Effector CD4-positive, alpha-beta T cell (primary cell): ENCODE measurements around the gene FARSA.
A peak's percentile ranks its signal among the peaks of the same experiment; 100 is the strongest.
"Not testable (repeated sequence)": the region's sequence is repeated elsewhere in the genome, so short reads cannot be mapped to it uniquely, and the experiment has no call there.

ENCODE experiments used
- DNase-seq: peaks from one replicate; pipeline ENCODE4 v3.0.0-alpha.2; 2020

Gene FARSA

GRCh38 chr19:12937093-12937926 lies 3.8 kb upstream of the FARSA start:
- DNase-seq: no peak

DNA sequence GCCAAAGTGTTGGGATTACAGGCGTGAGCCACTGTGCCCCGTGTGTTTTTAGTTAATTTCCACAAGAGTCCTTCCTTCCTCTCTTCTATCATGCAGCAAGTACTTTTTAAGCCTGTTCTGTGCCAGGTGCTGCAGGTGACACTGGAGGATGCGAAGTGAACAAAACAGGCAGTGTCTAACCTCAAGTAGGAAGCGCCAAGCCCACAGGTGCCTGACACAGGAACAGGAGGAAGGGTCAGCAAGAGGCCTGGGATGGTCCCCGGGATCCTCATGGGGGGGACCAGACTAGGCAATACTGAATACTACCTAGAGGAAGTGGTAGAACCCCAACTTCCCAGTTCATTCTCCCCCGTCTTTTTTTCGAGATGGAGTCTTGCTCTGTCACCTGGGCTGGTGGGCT lies 3.1 kb upstream of the FARSA start:
- no peak for DNase-seq

DNA sequence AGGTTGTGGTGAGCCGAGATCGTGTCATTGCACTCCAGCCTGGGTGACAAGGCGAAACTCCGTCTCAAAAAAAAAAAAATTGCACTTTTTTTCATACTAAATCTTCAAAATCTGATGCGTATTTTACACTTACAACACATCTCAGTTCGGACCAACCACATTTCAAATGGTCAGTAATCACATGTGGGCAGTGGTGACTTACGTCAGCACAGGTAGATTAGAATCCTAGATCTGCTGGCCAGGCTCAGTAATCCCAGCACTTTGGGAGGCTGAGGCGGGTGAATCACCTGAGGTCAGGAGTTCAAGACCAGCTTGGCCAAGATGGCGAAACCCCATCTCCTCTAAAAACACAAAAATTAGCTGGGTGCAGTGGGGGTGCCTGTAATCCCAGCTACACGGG lies 1.6 kb upstream of the FARSA start:
- DNase-seq: no peak

DNA sequence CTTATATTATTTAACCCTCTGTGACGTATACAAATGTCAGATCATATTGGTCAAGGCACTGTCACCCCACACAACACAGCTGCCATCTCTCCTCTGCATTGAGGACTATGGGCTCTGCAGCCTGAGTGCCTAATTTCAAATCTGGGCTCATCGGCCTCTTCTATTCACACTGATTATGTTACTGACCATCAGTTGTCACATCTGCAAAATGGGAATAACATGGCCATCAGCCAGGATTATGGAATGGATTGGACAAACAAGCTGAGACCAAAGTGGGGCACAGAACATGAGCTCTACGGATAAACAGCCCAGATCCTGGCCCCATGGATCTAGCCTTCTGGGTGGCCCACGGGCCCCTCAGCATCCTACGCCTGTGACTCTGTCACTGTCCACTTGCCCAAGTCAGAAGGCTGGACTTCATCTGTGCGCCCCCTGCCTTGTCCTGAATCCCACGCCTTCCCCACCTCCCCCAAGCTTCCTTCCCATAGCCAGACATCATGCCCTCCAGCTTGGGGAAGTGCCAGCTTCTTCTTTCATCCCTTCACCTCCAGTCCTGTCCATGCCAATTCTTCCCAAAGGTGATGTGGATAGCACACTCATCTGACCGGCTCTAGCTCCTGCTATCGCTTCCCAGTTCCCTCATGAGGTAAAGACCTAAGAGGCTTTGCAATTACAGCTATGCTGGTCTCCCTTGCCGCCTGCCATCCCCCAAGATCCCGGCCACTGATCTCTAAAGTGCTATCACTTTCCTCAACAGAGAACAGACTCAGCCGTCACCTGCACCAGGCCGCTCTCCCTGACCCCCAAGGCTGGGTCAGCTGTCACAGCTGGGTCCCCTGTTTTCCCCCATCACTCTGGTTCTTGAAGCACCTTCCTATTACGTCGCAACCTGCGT lies 872 bp downstream of the FARSA start:
- no peak for DNase-seq

DNA sequence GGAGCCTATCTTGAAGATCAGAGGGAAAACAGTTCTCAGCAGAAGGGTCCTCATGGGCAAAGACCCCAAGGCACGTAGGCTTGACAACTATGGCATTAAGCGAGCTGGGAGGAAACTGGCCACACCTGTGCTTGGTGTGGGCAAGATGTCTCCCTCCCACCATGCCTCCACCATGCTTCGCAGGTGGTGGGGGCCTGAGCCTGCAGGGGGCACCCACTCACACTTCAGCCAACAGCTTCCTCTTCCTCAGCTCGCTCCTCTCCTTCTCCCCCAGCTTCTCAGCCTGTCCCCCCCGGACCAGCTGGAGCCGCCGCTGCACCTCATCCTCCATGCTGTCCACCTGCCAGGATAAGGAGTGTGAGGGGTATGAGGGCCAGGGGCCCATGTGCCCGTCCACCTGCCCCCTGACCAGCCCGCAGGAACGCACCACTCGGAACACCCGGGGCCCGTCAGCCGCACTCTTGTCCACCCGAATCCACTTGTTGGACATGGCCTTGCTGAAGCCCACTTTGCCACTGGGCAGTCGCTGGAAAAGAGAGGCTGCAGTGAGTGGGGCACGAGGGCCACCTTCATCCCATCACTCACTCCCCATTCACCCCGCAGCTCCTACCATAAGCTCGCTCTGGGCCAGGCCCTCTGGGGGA lies 3.4 kb downstream of the FARSA start:
- DNase-seq: no peak

GRCh38 chr19:12924621-12925310 lies 8.7 kb downstream of the FARSA start:
- DNase-seq: no peak

DNA sequence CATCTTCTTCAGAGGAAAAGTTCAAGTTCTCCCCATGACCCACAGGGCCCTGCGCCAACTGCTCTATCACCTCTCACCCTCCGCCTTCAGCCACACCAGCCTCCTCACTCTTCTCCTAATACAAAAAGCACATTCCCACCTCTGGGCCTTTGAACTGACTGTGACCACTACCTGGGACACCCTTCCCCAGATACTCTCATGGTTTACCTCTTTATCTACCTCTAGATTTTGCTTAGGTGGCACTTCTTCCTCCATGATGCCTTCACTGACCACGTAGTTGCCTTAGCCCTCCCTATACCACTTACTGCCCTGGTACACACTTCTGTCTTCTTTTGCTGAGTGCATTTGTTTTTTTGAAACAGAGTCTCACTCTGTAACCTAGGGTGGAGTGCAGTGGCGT lies 10.6 kb downstream of the FARSA start:
- DNase-seq: no peak

GRCh38 chr19:12921047-12921446 lies 12.5 kb downstream of the FARSA start:
- DNase-seq: no peak

GRCh38 chr19:12918253-12918652 lies 15.3 kb downstream of the FARSA start:
- DNase-seq: no peak

- not testable (repeated sequence) for DNase-seq
Measured at GRCh38 chr19:12915860-12916259, 17.7 kb downstream of the FARSA start.

DNA sequence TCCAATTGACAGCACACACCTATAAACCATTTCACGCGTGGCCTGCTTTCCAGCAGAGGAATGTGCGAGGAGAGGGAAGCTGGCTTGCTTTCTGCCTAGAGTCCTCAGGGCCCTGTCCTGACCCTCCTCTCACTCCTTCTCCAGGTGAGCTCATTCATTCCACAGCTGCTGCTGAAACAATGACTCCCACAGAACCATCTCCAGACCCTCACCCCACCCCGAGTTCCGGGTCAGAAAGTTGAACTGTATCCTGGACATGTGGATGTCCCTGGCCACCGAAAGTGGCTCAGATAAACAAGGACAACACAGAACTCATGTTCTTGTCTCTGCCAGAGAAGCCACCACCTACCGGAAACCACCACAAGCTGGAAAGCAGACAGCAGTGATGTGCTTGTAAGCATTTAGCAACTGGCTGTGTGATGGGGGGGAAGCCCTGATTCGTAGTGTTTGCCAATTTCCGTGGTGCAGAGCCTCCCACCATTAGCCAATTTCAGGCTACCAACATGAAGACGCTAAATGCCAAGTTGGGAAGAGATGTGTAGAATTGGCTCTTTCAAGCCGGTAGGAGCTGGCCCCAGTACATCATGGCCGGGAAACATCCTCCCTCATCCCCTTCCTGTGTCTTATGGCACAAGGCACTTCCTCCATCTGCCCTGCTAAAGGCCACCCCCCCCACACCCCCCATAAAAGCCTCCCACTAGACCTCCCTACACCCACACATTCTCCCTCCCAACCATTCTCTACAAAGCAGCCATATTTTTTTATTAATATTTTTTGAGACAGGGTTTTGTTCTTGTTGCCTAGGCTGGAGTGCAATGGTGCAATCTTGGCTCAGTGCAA lies 19.4 kb downstream of the FARSA start:
- peak; percentile 22 for DNase-seq

- no peak for DNase-seq
Measured at GRCh38 chr19:12913011-12913561, 20.4 kb downstream of the FARSA start.

DNA sequence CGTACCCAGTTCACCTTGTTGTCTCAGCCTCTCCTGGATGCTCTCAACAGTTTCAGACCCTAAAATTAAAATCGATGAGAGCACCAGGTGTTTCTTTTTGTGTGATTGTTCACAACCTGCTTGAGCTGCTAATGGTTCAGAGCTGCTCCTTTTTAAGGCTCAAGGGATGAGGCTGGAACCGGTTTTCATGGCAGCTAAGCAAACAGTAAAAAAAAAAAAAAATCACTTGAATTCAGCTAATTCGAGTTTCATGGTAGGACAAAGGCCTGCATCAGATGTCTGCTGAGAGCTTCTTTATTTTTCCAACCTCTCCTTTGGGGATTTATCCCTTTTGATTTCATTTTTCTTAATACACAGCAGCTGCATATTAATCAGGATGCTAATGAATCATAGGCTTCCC lies 20.9 kb downstream of the FARSA start:
- no peak for DNase-seq

GRCh38 chr19:12907166-12907565 lies 26.3 kb downstream of the FARSA start:
- DNase-seq: no peak

- DNase-seq: no peak
Measured at GRCh38 chr19:12899891-12900518, 33.5 kb downstream of the FARSA start.

DNA sequence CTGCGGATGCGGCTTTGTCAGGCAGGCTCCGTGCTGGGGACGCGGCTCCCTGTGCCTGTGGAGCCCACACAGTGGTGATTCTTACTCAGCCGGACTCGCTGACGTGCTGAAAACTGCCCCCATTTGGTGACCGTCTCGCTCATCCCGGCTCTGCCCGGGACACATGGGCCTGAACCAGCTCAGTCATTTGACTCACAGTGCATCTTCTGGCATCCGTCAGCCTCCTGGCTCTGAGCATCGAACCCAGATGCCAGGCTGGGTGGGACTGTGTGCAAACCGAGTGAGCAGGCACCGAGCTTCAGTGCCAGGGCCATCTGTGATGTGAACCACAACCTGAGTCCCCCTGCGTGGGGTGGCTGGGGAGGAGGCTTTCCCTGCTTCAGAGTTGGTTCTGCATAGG lies 37.1 kb downstream of the FARSA start:
- no peak for DNase-seq

DNA sequence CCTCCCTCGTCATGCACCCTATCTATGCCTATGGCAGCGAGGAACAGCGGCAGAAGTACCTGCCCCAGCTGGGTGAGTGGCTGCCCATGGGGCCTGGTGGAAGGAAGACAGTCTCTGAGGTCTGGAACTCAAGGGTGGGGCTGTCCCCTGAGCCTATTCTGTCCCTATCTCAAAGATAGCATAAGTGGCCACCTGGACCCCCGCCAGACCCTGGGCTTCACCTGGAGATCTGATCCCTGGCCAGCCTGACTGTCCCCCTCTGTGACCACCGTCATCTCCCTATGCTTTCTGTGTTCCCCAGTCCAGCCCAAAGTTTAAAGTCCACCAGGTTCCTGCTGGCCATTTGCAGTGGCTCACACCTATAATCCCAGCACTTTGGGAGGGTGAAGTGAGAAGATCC lies 39.9 kb downstream of the FARSA start:
- DNase-seq: no peak

DNA sequence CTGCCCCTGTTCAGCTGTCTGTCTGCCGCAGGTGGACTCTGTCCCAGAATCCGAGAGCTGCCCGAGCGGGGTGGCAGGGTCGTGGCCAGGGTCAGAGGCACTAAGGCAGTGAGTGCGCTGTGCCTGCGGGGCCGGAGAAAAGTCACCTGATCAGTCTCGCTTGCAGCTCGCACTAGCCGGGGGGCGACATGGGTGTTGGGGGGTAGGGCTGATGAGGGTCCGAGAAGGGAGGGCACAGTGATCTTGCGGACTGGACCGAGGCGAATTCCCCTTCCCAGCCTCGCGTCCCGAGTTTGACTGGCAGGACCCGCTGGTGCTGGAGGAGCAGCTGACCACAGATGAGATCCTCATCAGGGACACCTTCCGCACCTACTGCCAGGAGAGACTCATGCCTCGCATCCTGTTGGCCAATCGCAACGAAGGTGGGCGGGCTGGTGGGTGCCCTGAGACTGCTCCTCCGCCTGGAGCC lies 41.9 kb downstream of the FARSA start:
- no peak for DNase-seq

DNA sequence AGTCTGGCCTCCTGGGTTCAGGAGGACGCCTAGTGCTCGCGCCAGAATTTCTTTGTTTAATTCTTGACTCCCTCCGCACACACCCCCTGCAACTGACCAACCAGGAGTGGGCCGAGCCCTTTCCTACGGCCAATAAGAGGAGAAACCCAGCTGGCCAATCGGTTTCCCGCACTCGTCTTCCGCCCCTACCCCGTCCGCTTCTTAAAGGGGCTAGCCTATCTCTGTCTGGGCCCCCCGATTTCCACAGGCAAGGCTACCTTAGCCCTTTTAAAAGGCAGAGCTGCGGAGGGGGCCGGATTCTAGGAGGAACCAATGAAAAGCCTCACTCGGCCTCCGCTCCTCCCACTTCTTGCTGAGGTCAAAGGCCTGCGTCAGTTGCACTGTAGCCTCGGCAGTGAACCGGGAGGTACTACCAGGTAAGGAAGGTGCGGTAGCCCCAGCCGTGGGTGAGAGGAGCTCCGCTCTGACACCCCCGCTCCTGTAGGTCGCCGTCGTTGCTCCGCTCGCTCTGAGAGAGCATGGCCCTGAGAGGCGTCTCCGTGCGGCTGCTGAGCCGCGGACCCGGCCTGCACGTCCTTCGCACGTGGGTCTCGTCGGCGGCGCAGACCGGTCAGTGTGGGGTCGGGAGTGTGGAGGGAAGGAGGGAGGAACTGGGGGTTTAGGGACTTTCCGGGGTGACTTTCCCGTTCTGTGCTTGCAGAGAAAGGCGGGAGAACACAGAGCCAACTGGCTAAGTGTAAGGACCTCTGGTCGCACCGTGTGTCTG lies 42.5 kb downstream of the FARSA start, which contains the start of gene GCDH:
Gene GCDH (plus strand): TSS at position 374 of the 766 bp plus-strand sequence. CDS start 145 bp downstream, at position 519.
- peak; percentile 93 for DNase-seq

GRCh38 chr19:12890299-12890786 lies 43.2 kb downstream of the FARSA start:
- DNase-seq: not testable (repeated sequence)
